Measurements from ENCODE around the gene GDF2.

Gene GDF2

GRCh38 chr10:47294057-47294456, 28.2 kb upstream of the GDF2 start:
- DNase-seq = no peak

GRCh38 chr10:47294501-47294900, 27.8 kb upstream of the GDF2 start:
- no peak for DNase-seq

GRCh38 chr10:47295411-47295810, 26.8 kb upstream of the GDF2 start:
- DNase-seq = no peak

DNA sequence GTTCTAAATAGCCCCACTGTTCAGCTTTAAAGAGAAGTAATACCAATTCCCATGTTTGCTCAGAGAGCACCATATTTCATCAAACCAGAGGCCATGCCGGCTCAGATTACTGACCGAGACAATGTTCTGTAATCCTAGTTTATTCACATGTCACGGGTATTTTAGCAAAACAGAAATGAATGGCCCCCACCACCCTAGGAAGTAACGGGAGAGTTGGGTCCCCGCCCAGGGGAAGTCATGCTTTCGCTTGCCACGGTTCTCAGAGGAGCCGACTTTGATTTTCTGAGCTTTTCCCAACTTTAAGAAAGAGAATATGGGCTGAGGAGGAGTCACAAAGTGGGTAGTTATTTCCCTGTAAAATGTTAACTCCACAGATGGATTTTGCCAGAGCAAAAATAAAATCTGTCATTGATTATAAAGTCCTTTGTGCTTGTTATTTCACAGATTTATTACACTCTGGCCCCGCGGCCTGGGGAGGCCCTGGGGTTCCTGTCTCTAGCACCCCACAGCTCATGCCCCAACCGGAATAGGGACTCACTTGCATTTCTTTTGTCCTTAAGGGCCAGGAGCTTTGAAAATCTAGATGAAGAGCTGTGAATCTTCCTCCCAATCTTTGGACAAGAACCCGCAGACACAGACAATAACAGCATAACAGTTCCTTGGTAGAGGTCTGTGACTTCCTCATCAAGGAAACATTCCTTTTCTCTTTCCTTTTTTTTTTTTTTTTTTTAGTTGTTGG, 25.9 kb upstream of the GDF2 start:
- DNase-seq = no peak

DNA sequence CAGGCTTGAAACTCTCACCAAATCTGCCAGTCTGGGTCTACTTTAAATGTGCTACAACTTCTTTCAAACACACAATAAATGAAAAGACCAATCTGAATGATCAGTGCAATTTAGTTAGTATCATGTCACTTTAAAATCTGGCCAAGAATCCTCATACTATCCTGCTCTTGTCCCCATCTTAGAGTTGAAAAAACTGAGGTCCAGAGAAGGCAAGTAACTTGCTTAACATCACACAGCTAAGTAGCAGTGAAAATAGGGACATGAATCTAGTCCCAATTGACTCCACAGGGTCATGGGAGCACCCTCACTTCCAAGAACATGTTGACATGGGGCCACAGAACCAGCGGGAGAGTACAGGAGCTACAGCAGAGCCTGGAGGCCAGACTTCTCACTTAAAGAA, 25.3 kb upstream of the GDF2 start:
- no peak for DNase-seq

- no peak for DNase-seq
Measured at GRCh38 chr10:47297866-47298540, 24.3 kb upstream of the GDF2 start.

- no peak for DNase-seq
Measured at GRCh38 chr10:47298715-47299114, 23.5 kb upstream of the GDF2 start.

DNA sequence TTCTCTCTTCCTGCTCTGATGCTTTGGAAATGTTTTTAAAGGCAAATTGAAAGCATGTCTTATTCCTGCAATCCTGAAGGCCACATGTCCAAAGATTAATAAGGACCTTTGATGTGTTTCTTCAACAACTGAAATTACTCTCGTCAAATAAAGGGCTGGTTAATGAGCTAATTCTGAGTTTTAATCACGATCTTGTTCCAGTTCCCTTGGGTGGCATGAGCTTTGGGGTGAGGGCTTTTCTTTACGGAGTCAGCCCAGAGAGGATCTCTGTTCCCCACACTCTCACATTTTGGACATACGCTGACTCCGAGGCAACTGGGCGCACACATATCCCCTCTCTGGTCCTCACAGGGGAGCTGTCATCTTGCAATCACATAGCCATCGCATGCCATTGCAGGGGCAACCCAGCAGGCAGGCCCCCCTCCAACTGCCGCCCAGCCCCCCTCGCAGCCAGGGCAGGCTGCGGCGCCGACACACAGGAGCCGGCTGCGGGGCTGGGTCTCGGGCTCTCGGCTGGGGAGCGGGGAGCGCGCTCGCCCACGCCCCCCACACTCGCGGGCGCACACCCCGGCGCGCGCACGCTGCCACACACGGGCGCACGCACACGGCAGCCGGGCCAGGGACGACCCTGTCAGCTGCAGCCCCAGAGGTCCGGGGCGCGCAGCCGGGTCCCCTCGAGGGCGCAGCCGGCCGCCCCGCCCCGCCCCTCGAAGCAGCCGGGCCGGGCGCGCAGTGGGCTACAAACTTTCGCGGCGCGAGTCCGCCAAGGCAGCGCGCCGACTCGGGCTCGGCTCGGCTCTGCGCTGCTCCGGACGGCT, 22.4 kb upstream of the GDF2 start, which contains the start of gene GDF10:
GDF10 (plus strand) TSS at position 587 of the 818 bp plus-strand sequence. CDS start 455 bp downstream, outside the sequence.
- DNase-seq = no peak

DNA sequence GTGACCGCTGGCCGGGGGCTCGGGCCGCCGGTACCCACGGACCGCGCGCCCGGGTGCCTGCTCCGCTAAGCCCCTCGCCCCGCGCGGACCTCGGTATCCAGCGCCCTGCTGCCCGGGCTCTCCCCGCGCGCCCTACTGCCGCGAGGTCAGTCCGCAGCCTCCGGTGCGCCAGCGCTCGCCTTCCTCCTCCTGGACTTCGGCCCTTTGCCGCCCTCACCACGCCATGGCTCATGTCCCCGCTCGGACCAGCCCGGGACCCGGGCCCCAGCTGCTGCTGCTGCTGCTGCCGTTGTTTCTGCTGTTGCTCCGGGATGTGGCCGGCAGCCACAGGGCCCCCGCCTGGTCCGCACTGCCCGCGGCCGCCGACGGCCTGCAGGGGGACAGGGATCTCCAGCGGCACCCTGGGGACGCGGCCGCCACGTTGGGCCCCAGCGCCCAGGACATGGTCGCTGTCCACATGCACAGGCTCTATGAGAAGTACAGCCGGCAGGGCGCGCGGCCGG, 21.8 kb upstream of the GDF2 start:
- DNase-seq = no peak

GRCh38 chr10:47301833-47302232, 20.4 kb upstream of the GDF2 start:
- no peak for DNase-seq

- DNase-seq = no peak
Measured at GRCh38 chr10:47303105-47303504, 19.1 kb upstream of the GDF2 start.

- no peak for DNase-seq
Measured at GRCh38 chr10:47303866-47304265, 18.4 kb upstream of the GDF2 start.

DNA sequence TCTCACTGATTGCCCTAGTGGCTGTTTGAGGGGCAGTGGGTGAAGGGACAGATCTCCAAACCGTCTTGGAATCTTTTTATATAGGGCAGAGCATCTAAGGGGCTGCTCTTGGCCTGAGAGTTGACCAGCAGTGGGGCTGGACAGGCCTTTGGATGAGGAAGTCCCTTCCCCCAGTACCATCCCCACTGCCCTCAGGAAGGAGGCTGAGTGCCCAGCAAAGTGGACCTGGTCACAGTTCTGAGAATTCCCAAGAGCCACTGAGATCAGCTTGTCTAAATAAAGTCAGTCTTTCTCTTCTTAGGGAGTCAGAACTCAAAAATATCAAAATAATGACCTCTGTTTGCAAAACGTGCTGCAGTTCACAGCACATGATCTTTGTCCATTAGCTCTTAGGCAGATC, 16.7 kb upstream of the GDF2 start:
- no peak for DNase-seq

DNA sequence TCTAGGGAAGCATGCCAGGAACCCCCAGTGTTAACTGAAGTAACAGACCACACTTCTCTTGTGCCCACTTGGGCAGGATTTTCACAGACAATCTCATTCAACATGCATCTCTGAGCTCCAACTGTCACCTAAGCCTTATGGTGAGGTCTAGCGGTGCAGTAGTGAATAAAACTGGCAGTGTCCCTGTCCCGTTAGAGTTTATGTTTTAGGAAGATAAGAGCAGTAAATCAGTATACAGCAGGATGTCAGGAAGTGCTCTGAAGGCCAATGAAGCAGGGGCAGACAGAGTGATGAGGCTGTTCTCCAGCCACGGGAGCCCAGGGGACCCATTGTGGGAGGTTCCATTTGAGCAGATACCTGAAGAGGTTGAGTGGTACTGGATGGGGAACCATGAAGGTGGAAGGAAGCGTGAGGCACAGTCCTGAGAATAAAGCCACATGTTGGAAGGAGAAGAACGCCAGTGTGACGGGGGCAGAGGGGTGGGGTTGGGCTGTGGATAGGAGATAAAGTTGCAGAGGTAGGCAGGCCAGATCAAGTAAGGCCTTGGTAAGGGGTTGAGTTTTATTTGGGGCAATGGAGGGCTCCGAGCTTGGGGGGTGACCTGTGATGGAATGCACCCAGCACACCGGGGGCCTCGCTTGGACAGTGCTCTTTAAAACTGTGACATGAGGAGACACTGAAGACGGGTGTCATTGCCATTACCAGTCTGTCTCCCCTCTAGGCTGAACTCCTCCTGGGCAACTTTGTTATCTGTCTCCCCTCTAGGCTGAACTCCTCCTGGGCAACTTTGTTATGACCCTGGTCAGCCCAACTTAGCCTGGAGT, 15.7 kb upstream of the GDF2 start:
- DNase-seq = no peak

DNA sequence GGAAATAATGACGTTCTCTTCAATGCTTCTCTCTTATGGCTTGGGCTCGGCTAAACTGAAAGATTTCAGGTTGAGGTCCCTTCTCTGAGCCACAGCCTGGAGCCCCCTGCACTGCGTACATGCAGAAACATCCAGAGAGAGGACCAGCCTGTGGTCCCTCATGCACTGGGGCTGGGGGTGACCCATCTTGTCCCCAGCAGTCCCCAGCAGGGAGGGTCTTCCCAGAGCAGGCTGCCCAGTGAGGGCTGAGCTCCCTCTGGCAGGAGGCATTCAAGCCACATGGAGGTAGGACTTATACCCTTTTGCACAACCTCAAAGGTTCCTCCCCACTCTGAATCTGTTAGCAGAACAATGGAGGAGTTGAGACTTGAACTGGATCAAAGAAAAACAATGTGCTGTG, 14.9 kb upstream of the GDF2 start:
- no peak for DNase-seq

- no peak for DNase-seq
Measured at GRCh38 chr10:47308775-47309174, 13.5 kb upstream of the GDF2 start.

DNA sequence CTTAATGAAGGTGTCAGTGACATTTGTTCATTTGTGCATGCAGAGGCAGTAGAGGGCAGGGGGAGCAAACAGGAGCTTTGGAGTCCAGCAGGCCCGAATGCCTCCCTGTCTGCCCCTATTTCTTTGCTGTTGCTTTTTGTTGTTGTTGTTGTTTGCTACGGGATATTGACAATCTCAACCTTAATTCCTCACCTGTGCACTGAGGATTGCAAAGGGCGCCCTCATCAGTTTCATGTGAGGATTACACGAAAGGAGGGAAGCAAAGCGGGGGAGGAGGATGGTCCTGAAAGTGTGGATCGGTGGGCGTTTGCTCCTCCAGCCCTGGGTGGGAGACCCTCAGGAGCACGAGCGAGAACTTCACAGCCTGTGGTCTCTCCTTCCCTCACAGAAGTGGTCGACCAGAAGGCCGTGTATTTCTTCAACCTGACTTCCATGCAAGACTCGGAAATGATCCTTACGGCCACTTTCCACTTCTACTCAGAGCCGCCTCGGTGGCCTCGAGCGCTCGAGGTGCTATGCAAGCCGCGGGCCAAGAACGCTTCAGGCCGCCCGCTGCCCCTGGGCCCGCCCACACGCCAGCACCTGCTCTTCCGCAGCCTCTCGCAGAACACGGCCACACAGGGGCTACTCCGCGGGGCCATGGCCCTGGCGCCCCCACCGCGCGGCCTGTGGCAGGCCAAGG, 12.7 kb upstream of the GDF2 start:
- DNase-seq = no peak

GRCh38 chr10:47310090-47310505, 12.2 kb upstream of the GDF2 start:
- no peak for DNase-seq

GRCh38 chr10:47311193-47311931, 10.9 kb upstream of the GDF2 start:
- DNase-seq = peak; percentile 58

DNA sequence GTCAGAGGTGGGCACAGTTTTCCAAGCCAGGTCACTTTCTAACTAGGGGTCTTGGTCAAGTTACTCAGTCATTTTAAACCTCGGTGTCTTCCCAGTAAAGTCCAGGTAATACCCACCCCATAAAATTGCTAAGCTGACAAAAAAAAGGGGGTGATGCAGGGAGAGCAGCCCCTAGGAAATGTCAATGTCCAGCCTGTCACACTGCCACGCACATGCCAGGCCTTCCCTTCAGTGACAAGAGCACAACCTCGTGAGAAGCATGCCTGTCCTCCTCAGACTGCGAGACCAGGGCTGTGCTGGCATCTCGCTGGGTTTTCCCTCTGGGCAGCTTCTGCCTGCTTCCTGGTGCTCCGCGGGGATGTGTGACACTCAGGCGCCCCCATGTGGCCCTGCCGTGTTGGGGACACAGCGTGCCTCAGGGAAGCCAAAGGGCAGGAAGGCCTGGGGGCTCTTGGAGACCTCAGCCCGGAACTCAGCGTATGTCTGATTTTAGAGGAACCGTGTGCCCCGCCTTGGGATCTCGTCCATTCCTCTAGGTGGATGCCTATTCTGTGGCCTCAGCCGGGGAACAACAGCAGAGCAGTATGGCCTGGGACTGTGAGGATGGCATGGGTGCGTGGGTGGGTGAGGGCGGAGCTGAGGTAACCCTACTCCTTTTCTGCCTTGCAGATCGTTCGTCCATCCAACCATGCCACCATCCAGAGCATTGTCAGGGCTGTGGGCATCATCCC, 10.2 kb upstream of the GDF2 start:
- peak; percentile 41 for DNase-seq

- DNase-seq = no peak
Measured at GRCh38 chr10:47312663-47312995, 9.6 kb upstream of the GDF2 start.

Data from DMS153 (cell line).